Jurkat, Clone E6-1 (cell line): ENCODE data around the gene INPP5A.

Experiments
- DNase-seq: peaks from one replicate; pipeline ENCODE4 v3.0.0-alpha.2; 2011; ENCODE audit warnings: low read depth, low spot score
- H3K4me3 ChIP-seq: 2 replicates; pipeline ENCODE4 v1.5.1; 2011; ENCODE audit warnings: mild to moderate bottlenecking, low read length, control low read depth, moderate library complexity

Gene INPP5A

DNA sequence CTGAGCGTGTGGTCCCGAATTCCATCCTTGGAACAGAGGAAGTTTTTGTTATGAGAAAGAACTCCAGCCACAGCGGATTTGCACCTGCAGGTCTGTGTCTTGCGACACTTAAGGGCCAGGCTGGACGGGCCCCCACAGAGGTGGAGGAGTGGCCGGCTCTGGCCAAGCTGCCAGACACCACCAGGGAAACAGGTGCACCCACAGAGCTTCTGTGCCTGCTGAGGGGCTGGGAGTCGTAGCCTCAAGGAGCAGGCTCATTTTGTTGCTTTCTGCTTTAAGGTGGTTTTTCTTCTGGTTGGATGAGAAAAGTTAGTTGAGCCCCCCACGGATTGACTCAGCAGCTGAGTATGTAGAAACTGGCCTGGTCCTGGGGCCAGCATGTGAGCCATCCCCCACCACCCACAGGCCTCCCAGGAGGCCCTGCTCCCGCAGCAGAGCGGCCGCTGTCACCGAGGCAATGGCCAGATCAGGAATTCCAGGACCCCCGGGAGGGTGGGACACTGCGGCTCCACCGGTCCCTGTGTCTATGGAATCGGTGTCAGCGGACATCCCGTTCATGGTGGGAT is 206.4 kb downstream of the INPP5A start:
- DNase-seq, result no peak
- no peak overlapping the region for H3K4me3 ChIP-seq

DNA sequence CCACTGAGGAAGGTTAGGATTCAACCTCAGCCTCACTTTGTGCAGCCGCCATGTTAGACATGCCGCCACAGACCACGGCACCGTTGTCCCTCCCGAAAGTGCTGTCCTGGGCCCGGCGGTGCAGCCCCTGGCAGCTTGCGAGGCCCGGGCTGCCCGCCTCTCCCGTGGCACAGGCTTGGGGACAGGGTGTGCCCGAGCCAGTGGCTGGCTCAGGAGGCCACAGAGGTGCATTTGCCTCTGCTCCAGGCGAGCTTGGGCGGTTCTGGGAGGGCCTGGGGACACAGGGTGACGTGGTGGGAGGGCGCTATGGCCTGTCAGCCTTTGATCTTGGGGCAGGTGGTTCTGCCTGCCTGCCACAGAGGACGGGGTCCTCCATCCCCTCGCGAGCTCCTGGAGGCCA is 207.3 kb downstream of the INPP5A start:
- H3K4me3 ChIP-seq, result no peak overlapping the region
- no peak for DNase-seq

DNA sequence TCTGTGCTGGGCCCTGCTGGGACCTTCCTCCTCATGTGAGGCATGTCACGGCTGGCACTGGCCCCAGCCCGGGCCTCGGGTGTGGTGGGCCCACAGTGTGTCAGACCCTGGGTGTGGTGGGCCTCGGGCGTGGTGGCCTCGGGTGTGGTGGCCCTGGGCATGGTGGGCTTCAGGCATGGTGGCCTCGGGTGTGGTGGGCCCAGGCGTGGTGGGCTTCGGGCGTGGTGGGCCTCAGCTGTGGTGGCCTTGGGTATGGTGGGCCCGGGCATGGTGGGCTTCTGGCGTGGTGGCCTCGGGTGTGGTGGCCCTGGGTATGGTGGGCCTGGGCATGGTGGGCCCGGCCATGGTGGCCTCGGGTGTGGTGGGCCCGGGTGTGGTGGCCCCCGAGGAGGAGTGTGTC is 207.9 kb downstream of the INPP5A start:
- DNase-seq, result no peak
- H3K4me3 ChIP-seq, result no peak overlapping the region

DNA sequence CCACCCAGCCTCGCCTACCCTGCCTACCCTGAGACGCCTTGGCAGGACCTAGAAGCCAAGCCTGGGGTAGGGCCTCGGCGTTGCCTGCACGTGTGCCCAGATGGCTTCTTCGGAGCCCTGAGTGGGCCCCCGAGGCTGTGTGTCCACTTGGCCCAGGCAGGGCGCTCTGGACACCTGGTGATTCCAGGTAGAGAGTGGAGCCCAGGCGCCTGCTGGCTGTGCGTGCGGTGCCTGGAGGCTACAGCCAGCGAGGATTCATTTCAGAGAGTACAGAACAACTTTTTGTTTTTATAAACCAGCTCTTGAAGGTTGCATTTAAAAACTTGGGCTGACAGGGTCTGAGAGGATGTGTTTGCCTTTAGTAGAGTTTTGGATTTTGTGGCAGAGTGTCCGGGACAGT is 208.4 kb downstream of the INPP5A start:
- no peak overlapping the region for H3K4me3 ChIP-seq
- DNase-seq, result no peak

DNA sequence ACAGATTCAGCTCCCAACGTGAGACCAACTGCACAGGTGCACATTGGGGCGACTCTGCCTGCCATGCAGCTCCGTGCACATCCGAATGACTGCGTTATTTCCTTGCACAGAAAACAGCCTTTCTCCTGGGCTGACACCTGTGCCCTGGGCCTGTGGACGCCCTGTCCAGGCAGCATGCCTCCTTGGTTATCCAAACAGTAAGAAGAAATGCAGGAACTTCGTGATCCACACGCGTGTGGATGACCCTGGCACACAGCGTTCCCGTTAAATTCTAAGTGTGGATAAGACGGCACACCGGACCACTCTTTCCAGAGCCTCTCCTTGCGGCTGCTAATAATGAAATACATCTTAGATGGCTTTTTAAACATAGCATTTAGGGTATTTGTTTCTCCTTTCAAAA is 208.8 kb downstream of the INPP5A start:
- H3K4me3 ChIP-seq, result no peak overlapping the region
- no peak for DNase-seq

DNA sequence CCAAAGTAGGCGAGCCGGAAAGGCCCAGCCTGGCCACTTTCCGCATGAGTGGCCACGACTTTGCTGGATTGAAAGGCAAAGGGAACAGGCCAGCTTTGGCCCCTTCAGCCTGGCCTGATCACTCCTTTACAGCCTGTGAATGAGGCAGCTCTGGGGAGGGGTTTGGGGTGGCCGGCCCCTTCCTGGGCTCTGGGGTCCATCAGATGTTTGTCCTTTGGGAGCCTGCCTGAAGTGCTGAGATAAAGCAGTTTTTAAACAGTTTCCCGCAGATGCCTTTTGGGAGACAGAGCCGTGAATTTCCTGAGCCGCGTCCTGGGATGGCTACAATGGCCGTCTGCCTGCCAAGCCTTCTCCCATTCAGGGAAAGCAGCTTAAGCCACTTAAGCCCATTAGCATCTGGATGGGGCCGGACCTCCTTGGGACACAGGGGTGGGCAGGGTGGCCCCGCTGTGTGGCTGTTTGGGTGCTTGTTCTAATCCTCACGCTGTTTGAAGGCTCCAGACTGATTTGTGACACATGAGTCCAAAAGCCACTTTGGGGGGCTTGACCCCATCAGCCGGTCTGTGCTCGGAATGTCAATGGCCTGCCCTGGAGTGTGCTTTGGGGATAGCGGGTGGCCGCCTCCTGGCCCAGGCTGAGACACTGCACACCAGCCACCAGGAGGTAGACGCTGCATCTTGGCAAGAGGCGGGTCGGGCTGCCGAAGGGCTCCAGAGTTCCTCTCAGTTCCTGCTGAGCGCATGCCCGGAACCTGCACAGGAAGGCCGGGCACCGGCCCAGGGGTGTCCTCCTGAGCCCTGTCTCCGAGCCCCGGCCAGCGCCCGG is 209.4 kb downstream of the INPP5A start:
- H3K4me3 ChIP-seq, result no peak overlapping the region

DNA sequence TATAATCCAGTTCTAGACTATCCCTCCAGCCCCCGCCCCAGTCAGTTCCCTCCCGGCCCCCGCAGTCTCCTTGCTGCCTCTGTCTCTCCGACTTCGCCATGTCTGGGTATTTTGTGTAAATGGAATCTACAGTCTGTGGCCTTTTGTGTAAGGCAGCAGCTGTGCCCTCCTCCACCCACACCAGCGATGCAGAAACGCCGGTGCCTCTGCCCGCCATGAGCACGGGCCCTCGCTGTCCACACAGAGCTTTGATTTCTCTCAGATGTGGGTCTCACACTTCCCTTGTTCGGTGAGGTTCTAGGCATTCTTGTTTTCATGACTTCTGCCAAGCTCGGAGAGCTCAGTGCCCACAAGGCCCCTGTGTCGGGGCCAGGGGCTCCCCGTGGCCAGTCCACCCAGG is 210.5 kb downstream of the INPP5A start:
- no peak for DNase-seq
- no peak overlapping the region for H3K4me3 ChIP-seq

More for the DNA sequence above, 209.4 kb downstream of the INPP5A start:
- DNase-seq, result no peak

DNA sequence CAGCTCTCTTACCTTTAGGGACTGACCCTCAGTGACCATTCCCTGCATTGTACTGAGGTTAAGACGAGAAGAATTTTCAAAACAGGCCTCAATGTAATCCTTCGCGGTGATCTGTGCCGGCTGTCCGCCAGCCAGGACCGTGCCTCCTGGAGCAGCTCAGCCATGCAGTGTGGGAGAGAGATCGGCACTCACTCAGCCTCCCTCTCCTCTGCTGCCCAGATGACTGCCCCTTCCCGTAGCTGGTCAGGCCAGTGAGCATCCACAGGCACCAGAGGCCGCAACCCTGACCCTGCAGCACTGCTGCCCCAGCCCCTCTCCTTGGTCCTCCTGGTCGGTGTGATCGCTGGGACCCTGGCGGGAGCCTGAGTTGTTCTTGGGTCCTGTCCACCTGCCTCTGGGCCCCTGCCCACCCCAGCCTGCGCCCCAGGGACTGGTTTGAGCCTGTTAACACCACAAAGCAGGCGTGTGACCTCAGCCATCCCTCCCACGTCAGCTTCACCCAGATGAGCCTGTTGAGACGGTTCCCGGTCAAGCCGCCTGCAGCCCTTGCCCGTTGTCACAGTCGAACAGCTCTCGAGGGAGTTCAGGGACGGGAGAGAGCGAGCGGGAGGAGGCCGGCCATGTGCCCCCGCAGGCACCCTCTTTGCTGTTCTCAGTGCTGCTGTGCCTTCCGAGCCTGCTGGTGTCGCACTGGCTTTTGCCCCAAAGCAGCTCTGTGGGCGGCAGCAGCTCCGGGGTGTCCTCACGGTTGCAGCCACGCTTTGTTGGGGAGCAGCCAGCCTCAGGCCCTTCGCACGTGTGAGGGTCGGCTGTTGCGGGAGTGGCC is 211.2 kb downstream of the INPP5A start:
- DNase-seq, result no peak
- H3K4me3 ChIP-seq, result no peak overlapping the region

DNA sequence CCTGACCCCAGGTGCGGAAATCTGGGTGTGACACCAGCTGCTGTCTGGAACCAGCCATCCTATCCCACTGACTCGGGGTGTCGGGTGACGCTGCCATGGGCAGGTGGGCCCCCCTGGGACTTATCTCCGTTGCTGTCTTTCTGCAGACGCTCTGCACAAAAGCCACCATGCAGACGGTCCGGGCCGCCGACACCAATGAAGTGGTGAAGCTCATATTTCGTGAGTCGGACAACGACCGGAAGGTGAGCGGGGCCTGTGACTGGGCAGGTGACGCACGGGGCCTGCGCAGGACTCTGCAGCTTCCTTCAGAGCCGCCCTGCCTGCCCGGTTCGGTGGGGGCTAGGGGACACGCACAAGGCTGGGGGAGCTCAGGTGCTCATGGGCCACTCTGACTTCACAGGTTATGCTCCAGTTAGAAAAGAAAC is 211.8 kb downstream of the INPP5A start:
- DNase-seq, result no peak
- H3K4me3 ChIP-seq, result no peak overlapping the region

DNA sequence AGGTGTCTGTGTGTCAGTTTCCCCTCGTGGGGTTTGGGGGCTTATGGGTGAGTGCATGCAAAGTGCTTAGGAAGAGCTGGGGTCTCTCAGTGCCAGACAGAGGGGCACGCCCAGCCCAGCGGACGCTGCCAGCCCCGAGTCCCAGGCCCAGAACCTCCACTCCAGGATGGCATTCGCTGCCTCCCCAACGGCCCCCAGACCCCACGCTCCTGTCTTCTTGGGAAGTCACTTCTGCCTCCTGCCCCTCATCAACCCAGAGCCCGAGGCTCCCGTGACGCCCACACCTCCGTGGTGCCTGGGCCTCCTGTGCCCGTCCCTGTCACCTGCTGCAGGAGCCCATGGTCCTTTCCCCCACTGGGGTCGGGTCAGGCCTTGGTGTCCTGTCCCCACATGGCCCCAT is 213.3 kb downstream of the INPP5A start:
- no peak overlapping the region for H3K4me3 ChIP-seq
- no peak for DNase-seq

DNA sequence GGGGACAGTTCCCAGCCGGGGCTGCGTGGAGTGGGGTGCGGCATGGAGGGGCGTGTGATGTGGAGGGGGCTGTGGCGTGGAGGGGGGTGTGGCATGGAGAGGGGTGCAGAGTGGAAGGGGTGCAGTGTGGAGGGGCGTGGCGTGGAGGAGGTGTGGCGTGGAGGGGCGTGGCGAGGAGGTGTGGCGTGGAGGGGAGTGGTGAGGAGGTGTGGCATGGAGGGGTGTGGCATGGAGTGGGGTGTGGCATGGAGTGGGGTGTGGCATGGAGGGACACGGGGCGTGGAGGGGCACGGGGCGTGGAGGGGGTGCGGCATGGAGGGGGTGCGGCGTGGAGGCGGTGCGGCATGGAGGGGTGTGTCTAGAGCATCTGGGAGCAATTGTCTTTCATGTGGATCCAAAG is 214.8 kb downstream of the INPP5A start:
- no peak for DNase-seq
- H3K4me3 ChIP-seq, result no peak overlapping the region

DNA sequence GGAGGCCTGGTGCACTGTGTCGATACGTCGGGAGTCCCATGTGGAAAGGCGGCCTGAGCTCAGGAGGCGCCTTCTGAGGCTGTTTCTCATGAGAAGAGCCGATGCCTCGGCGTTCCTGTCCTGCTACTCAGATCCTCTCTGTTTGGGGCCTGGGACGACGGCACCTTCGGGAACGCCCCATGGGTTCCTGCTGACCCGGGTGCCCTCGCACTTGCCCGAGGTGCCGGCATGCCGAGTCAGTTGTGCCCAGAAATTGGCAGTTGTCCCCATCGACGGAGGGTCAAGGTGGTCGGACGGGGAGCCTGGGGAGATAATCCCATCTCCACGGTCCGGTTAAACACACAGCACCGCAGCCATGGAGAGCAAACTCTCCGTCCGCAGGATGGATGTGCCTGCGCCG is 215.4 kb downstream of the INPP5A start:
- no peak for DNase-seq
- H3K4me3 ChIP-seq, result no peak overlapping the region

DNA sequence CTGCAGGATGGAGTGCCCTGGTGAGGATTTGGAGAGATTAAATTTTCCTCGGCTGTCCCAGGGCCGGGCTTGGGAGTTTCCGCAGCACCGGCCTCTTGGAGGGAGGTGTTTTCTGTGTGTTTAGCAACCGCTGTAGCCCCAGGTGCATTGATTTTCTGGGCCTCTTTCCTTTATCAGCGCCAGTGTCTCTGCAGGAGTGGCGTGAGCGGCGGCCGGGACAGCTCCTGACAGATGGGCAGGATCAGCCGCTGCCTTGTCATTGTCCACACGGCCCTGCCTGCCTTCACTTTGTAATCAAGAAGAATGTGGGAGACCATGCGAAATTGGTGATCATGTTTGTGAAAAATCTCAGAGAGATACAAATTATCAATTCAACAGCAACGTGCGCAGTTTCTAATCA is 216.0 kb downstream of the INPP5A start:
- DNase-seq, result no peak
- no peak overlapping the region for H3K4me3 ChIP-seq

DNA sequence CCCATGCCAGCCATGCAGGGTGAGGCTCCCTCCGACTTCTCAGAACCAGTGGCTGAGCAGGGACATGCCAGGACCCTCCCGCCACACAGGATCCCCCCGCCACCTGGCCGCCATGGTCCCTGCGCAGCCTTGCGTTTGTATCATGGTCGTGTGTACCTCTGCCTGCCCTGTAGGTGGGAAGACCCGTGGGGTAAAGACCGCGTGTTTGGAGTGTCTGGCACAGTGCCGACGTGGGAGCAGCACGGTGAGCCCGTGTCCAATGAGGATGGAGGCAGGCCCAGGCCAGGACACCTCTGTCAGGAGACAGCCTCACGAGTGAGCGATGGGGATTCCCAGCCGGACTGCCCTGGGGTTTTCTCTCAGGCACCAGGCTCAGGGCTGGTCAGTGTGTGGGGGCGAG is 216.5 kb downstream of the INPP5A start:
- H3K4me3 ChIP-seq, result no peak overlapping the region
- no peak for DNase-seq

DNA sequence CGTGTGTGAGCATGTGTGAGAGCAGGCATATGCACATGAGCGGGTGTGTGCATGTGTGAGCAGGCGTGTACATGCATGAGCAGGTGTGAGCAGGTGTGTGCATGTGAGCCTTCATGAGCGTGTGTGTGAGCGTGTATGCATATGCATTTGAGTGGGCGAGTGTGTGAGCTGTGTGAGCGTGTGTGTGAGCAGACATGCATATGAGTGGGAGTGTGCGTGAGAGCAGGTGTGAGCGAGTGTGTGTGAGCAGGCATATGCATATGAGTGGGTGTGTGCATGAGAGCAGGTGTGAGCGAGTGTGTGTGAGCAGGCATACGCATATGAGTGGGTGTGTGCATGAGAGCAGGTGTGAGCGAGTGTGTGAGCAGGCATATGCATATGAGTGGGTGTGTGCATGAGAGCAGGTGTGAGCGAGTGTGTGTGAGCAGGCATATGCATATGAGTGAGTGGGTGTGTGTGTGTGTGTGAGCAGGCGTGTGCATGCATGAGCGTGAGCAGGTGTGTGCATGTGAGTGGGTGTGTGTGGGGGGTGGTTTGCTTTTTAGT is 217.7 kb downstream of the INPP5A start:
- H3K4me3 ChIP-seq, result no peak overlapping the region
- DNase-seq, result no peak

DNA sequence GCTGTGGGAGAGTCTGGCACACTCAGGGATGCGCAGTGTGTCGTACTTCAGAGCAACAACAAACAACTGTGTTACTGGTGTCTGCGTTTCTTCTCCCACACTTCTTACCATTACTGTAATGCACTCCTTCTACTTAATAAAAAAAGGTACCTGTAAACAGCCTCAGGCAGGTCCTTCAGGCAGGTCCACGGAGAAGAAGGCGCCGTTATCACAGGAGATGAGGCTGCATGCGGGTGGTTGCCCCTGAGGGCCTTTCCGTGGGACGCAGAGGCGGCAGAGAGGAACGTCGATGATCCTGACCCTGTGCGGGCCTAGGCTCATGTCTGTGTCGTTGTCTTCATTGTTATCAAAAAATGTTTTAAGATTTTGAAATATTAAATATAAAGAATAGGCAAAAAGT is 219.0 kb downstream of the INPP5A start:
- DNase-seq, result no peak
- no peak overlapping the region for H3K4me3 ChIP-seq

DNA sequence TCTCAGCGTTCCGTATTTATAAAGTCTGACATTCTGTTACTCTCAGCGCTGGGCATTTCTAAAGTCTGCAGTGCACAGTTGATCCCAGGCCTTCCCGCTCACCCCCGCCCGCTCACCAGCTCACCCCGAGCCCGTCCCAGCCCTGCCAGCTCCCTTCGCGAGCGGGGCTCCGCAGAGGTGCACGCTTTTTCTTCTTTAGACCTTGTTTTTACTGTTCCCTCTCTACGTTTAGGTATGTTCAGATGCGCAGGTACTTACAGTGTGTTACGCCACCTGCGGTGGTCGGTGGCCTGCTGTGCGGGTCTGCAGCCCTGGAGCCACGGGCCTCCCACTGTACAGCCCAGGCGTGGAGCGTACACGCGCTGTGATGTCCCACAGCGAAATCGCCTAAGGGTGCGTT is 219.6 kb downstream of the INPP5A start:
- no peak overlapping the region for H3K4me3 ChIP-seq
- DNase-seq, result no peak

DNA sequence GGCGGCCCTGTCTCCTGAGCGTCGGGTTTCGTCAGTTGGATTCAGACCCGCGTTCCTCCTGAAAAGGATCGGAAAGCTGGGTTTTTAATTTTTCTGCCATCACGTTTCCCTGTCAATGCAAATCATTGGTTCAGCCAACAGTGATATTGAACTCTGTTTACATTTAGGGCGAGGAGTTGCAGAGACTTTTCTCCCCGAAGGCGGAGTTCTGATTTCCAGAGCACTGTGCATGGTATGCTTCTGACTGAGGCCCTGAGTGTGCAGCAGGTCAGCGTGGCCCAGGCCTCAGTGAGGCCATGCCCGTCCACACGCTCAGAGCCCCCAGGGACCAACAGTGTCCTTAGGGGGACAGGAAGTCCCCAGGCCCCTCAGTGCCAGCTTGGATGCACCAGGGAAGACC is 221.3 kb downstream of the INPP5A start:
- DNase-seq, result no peak
- H3K4me3 ChIP-seq, result no peak overlapping the region

DNA sequence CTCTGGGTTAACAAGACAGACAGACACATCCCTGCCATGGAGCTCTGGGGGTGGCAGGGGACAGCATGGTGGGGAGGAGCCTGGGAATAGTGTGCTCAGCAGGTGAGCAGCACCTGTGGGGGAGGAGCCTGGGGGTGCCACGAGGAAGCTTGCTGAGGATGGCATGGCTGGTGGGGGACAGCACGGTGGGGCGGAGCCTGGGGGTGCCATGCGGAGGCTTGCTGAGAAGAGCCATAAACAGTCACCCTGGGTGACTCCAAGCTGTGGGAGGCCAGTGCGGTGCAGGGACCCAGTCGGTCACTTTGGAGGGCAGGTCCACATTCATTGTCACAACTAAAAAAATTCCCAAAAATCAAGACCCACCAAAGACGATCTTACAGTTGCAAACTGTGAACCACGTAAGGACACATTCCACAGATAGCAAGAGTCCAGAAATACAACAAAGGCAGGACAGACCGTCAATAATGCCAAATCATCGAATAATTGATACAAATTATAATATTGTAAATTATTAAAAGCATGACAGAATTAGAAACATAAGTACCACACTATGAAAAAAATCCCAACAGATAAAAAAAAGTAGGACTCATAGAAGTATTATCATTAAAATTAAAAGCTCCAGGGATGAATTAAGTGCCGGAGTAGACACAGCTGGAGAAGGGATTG is 223.9 kb downstream of the INPP5A start:
- DNase-seq, result no peak

More for the DNA sequence above, 223.9 kb downstream of the INPP5A start:
- H3K4me3 ChIP-seq, result no peak overlapping the region
